CD4-positive, alpha-beta T cell treated with Interleukin-6 at 100 ng/mL for 8 hours (primary cell): Measurements from ENCODE around the gene CPNE1.

Experiments used
- DNase-seq: peaks from one replicate; pipeline ENCODE4 v3.0.0-alpha.2; 2020; ENCODE audit warnings: mixed read lengths, low spot score

CPNE1 gene

GRCh38 chr20:35653893-35654292 is 10.8 kb downstream of the CPNE1 start:
- DNase-seq = no peak

GRCh38 chr20:35653430-35653734 is 11.3 kb downstream of the CPNE1 start:
- no peak for DNase-seq

- DNase-seq = no peak
Measured at GRCh38 chr20:35652641-35653429, 11.9 kb downstream of the CPNE1 start.

- no peak for DNase-seq
Measured at GRCh38 chr20:35651958-35652357, 12.7 kb downstream of the CPNE1 start.

- no peak for DNase-seq
Measured at GRCh38 chr20:35650632-35651031, 14.1 kb downstream of the CPNE1 start.

- no peak for DNase-seq
Measured at GRCh38 chr20:35648836-35649235, 15.9 kb downstream of the CPNE1 start.

GRCh38 chr20:35644806-35645205 is 19.9 kb downstream of the CPNE1 start:
- no peak for DNase-seq

GRCh38 chr20:35643045-35643444 is 21.7 kb downstream of the CPNE1 start:
- no peak for DNase-seq

GRCh38 chr20:35641743-35642142 is 23.0 kb downstream of the CPNE1 start:
- no peak for DNase-seq

- DNase-seq = no peak
Measured at GRCh38 chr20:35640724-35641123, 24.0 kb downstream of the CPNE1 start.

GRCh38 chr20:35638751-35639150 is 25.9 kb downstream of the CPNE1 start:
- DNase-seq = no peak

- no peak for DNase-seq
Measured at GRCh38 chr20:35637276-35637675, 27.4 kb downstream of the CPNE1 start.

- DNase-seq = no peak
Measured at GRCh38 chr20:35636095-35636494, 28.6 kb downstream of the CPNE1 start.

GRCh38 chr20:35635652-35636051 is 29.0 kb downstream of the CPNE1 start:
- no peak for DNase-seq

- DNase-seq = no peak
Measured at GRCh38 chr20:35632539-35633115, 32.1 kb downstream of the CPNE1 start.

- no peak for DNase-seq
Measured at GRCh38 chr20:35630636-35631035, 34.1 kb downstream of the CPNE1 start.

- DNase-seq = no peak
Measured at GRCh38 chr20:35629427-35630145, 35.1 kb downstream of the CPNE1 start.

GRCh38 chr20:35627121-35627520 is 37.6 kb downstream of the CPNE1 start:
- no peak for DNase-seq

GRCh38 chr20:35626386-35627001 is 38.2 kb downstream of the CPNE1 start:
- no peak for DNase-seq

GRCh38 chr20:35625584-35626385 is 38.9 kb downstream of the CPNE1 start:
- no peak for DNase-seq

- no peak for DNase-seq
Measured at GRCh38 chr20:35621560-35621946, 43.1 kb downstream of the CPNE1 start.
